H9 (cell line): Measurements from ENCODE around the gene GAB3. TPM values are rescaled to one million over a fixed set of nuclear protein-coding genes. Genes with fewer than 3 reads are reported as not detected.

Experiments used
- DNase-seq: peaks from one replicate; pipeline ENCODE4 v3.0.0-alpha.2; 2017
- H2AFZ ChIP-seq: one replicate; pipeline ENCODE4 v1.6.1; 2013; ENCODE audit warnings: mild to moderate bottlenecking, low read length, control low read depth, moderate library complexity
- H2AK5ac ChIP-seq: 2 replicates; pipeline ENCODE4 v1.6.1; 2013; ENCODE audit warnings: low read length, control low read depth, mixed read lengths; ENCODE audit not compliant: insufficient read length
- H2BK120ac ChIP-seq: one replicate; pipeline ENCODE4 v1.6.1; 2013; ENCODE audit warnings: low read depth, mild to moderate bottlenecking, low read length, control low read depth, inconsistent platforms; ENCODE audit not compliant: poor library complexity, severe bottlenecking
- H2BK12ac ChIP-seq: 2 replicates; pipeline ENCODE4 v1.6.1; 2013; ENCODE audit warnings: low read length, control low read depth, mixed read lengths, low read depth; ENCODE audit not compliant: insufficient read length
- H2BK15ac ChIP-seq: 2 replicates; pipeline ENCODE4 v1.6.1; 2013; ENCODE audit warnings: low read depth, low read length, control low read depth
- H2BK20ac ChIP-seq: one replicate; pipeline ENCODE4 v1.6.1; 2013; ENCODE audit warnings: low read depth, mild to moderate bottlenecking, low read length, control low read depth, inconsistent platforms; ENCODE audit not compliant: poor library complexity, severe bottlenecking
- H2BK5ac ChIP-seq: 2 replicates; pipeline ENCODE4 v1.6.1; 2013; ENCODE audit warnings: low read length, control low read depth, mixed read lengths; ENCODE audit not compliant: insufficient read length
- H3K14ac ChIP-seq: 2 replicates; pipeline ENCODE4 v1.6.1; 2013; ENCODE audit warnings: low read length, control low read depth; ENCODE audit not compliant: insufficient read depth
- H3K18ac ChIP-seq: 2 replicates; pipeline ENCODE4 v1.6.1; 2013; ENCODE audit warnings: low read depth, mild to moderate bottlenecking, mixed read lengths, low read length, control low read depth; ENCODE audit not compliant: insufficient read length
- H3K23ac ChIP-seq: 2 replicates; pipeline ENCODE4 v1.6.1; 2013; ENCODE audit warnings: low read length, control low read depth, mixed read lengths, low read depth; ENCODE audit not compliant: insufficient read length
- H3K23me2 ChIP-seq: 2 replicates; pipeline ENCODE4 v1.6.1; 2013; ENCODE audit warnings: low read depth, mild to moderate bottlenecking, mixed read lengths, low read length, control low read depth; ENCODE audit not compliant: insufficient read length, poor library complexity, severe bottlenecking
- H3K27ac ChIP-seq: 2 replicates; pipeline ENCODE4 v1.5.1; 2013; ENCODE audit warnings: low read length, control low read depth, mixed read lengths, low read depth; ENCODE audit not compliant: insufficient read length
- H3K27me3 ChIP-seq: 2 replicates; pipeline ENCODE4 v1.6.1; 2013; ENCODE audit warnings: low read length, control low read depth, inconsistent platforms; ENCODE audit not compliant: insufficient read depth
- H3K4ac ChIP-seq: 2 replicates; pipeline ENCODE4 v1.6.1; 2013; ENCODE audit warnings: low read depth, mild to moderate bottlenecking, control low read depth, inconsistent platforms, low read length, moderate library complexity
- H3K4me1 ChIP-seq: 2 replicates; pipeline ENCODE4 v1.6.1; 2013; ENCODE audit warnings: low read length, control low read depth, inconsistent platforms; ENCODE audit not compliant: insufficient read depth
- H3K4me2 ChIP-seq: 2 replicates; pipeline ENCODE4 v1.6.1; 2013; ENCODE audit warnings: low read length, control low read depth, mixed read lengths; ENCODE audit not compliant: insufficient read length, insufficient read depth
- H3K56ac ChIP-seq: 2 replicates; pipeline ENCODE4 v1.6.1; 2013; ENCODE audit warnings: low read depth, mild to moderate bottlenecking, mixed read lengths, low read length, control low read depth; ENCODE audit not compliant: insufficient read length
- H3K79me1 ChIP-seq: 2 replicates; pipeline ENCODE4 v1.6.1; 2013; ENCODE audit warnings: low read depth, mild to moderate bottlenecking, moderate library complexity, low read length, control low read depth, inconsistent platforms; ENCODE audit not compliant: insufficient read depth, poor library complexity, severe bottlenecking
- H3K79me2 ChIP-seq: 2 replicates; pipeline ENCODE4 v1.6.1; 2013; ENCODE audit warnings: low read length, control low read depth, inconsistent platforms; ENCODE audit not compliant: insufficient read depth
- H3K9ac ChIP-seq: 2 replicates; pipeline ENCODE4 v1.6.1; 2013; ENCODE audit warnings: low read length, control low read depth, mixed read lengths; ENCODE audit not compliant: insufficient read length; ENCODE audit errors: extremely low read depth
- H3K9me3 ChIP-seq: one replicate; pipeline ENCODE4 v1.6.1; 2013; ENCODE audit warnings: low read depth, low read length, inconsistent platforms; ENCODE audit not compliant: control insufficient read depth
- H3T11ph ChIP-seq: one replicate; pipeline ENCODE4 v1.6.1; 2013; ENCODE audit warnings: mild to moderate bottlenecking, low read length, control low read depth, inconsistent platforms
- H4K20me1 ChIP-seq: one replicate; pipeline ENCODE4 v1.6.1; 2013; ENCODE audit not compliant: control insufficient read depth, insufficient read length, insufficient read depth
- H4K5ac ChIP-seq: 2 replicates; pipeline ENCODE4 v1.6.1; 2013; ENCODE audit warnings: low read depth, mild to moderate bottlenecking, mixed read lengths, low read length, control low read depth; ENCODE audit not compliant: insufficient read length
- H4K8ac ChIP-seq: replicated peaks from 2 replicates; pipeline ENCODE4 v1.6.1; 2013; ENCODE audit warnings: low read length, control low read depth, mixed read lengths, low read depth; ENCODE audit not compliant: insufficient read length
- H4K91ac ChIP-seq: 2 replicates; pipeline ENCODE4 v1.6.1; 2013; ENCODE audit warnings: low read depth, mild to moderate bottlenecking, moderate library complexity, mixed read lengths, low read length, control low read depth; ENCODE audit not compliant: insufficient read length
- H3K27ac Mint-ChIP-seq, 3 experiments: 2 replicates in 2 of 3; 3 replicates in 1 of 3; pipeline ENCODE4 v1.8.0; 2020 to 2021; ENCODE audit warnings: mixed read lengths in 3 of 3, mild to moderate bottlenecking in 1 of 3, moderate library complexity in 1 of 3
- H3K27me3 Mint-ChIP-seq: 2 replicates; pipeline ENCODE4 v1.8.0; 2021; ENCODE audit warnings: low read depth, mild to moderate bottlenecking, moderate library complexity, mixed read lengths
- H3K36me3 Mint-ChIP-seq, 3 experiments: 2 replicates in 2 of 3; 3 replicates in 1 of 3; pipeline ENCODE4 v1.8.0; 2020 to 2021; ENCODE audit warnings: low read depth in 3 of 3, mixed read lengths in 3 of 3; ENCODE audit not compliant: insufficient read depth in 1 of 3
- H3K4me1 Mint-ChIP-seq, 2 experiments: 2 replicates each; pipeline ENCODE4 v1.8.0; 2020; ENCODE audit warnings: mixed read lengths in 2 of 2
- H3K4me3 Mint-ChIP-seq, 2 experiments: 2 replicates in 1 of 2; 3 replicates in 1 of 2; pipeline ENCODE4 v1.8.0; 2020 to 2021; ENCODE audit warnings: mild to moderate bottlenecking in 2 of 2, mixed read lengths in 2 of 2, moderate library complexity in 1 of 2
- H3K9me3 Mint-ChIP-seq, 2 experiments: 2 replicates in 1 of 2; 3 replicates in 1 of 2; pipeline ENCODE4 v1.8.0; 2020; ENCODE audit warnings: mild to moderate bottlenecking in 2 of 2, mixed read lengths in 2 of 2, moderate library complexity in 1 of 2
- WGBS: extraction: QIAGEN DNeasy Blood & Tissue Kit; methylation state at CpG from one replicate; pipeline ENCODE4 v1.1.7; 2013; ENCODE audit warnings: missing lambda C conversion rate, low lambda C conversion rate, mixed read lengths; ENCODE audit not compliant: insufficient read length; ENCODE audit errors: extremely low coverage; 5-methylcytosine and 5-hydroxymethylcytosine counted together
- total RNA-seq: library from RNA; stranded (reverse); gene quantifications from 2 replicates; pipeline ENCODE4 v1.2.1, GENCODE V29; 2021
- TF ChIP-seq, protein P1 (sequence below): fragments of 200-600 bp; sonication (generic); conservative IDR thresholded peaks from 3 replicates; pipeline ENCODE4 v1.8.0; 2021; ENCODE audit warnings: antibody characterized with exemption, mild to moderate bottlenecking

The GAB3 gene
- total RNA-seq, 1 experiment from 2014 or later, result 0.46 TPM

DNA sequence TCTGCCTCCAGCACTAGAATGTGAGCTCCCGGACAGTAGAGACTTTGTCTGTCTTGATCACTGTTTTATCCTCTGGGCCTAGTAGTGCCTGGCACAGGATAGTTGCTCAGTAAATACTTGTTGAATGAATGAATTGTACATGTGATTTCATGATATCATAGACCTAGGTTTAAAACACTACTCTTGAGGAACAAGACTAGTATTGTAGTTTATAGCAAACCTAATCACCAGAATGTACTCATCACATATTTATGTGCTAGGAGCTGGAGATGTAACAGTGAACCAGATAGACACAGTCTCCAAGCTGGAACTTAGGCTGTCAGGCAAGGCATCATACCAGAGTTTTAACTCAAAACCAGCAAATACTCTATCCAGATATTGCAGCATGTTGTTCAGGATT lies 23.5 kb downstream of the GAB3 start:
- Histone ChIP-seq H3K4me1 (no peaks in the 10 kb centered on the region), H2AK5ac (no peak overlapping the region), H3K18ac (no peak overlapping the region), H3K4me2 (no peak overlapping the region), H4K91ac (no peak overlapping the region), H4K5ac (no peak overlapping the region), H3K27ac (no peak overlapping the region), H2BK5ac (no peak overlapping the region), H3K14ac (no peak overlapping the region), H3K79me2 (no peaks in the 10 kb centered on the region), H4K20me1 (no peaks in the 10 kb centered on the region), H3T11ph (no peak overlapping the region), H3K9me3 (peaks cover 64% of the 10 kb centered on the region), H3K79me1 (no peaks in the 10 kb centered on the region), H3K27me3 (no peaks in the 10 kb centered on the region), H3K4ac (no peak overlapping the region), H2BK12ac (no peak overlapping the region), H2BK20ac (no peak overlapping the region), H2BK120ac (no peak overlapping the region), H3K56ac (no peak overlapping the region), H2AFZ (no peak overlapping the region), H3K23me2 (no peaks in the 10 kb centered on the region), H4K8ac (no peak overlapping the region), H3K23ac (no peak overlapping the region), H2BK15ac (no peak overlapping the region), H3K9ac (no peak overlapping the region)
- Mint-ChIP-seq H3K4me3 (no peak overlapping the region), H3K9me3 (peaks cover 80 to 81% of the 10 kb centered on the region in 2 experiments), H3K27me3 (no peaks in the 10 kb centered on the region), H3K4me1 (peaks cover 0 to 3% of the 10 kb centered on the region in 2 experiments; a peak in 1 of 4 replicates), H3K27ac (no peak overlapping the region), H3K36me3 (peaks cover 0 to 2% (median 2%) of the 10 kb centered on the region in 3 experiments; a peak in 4 of 7 replicates)
- DNase-seq, result no peak
- TF ChIP-seq, protein P1, sequence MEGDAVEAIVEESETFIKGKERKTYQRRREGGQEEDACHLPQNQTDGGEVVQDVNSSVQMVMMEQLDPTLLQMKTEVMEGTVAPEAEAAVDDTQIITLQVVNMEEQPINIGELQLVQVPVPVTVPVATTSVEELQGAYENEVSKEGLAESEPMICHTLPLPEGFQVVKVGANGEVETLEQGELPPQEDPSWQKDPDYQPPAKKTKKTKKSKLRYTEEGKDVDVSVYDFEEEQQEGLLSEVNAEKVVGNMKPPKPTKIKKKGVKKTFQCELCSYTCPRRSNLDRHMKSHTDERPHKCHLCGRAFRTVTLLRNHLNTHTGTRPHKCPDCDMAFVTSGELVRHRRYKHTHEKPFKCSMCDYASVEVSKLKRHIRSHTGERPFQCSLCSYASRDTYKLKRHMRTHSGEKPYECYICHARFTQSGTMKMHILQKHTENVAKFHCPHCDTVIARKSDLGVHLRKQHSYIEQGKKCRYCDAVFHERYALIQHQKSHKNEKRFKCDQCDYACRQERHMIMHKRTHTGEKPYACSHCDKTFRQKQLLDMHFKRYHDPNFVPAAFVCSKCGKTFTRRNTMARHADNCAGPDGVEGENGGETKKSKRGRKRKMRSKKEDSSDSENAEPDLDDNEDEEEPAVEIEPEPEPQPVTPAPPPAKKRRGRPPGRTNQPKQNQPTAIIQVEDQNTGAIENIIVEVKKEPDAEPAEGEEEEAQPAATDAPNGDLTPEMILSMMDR, result no peak
- WGBS, result no CpG with 5 or more reads among the region's 1 CpG
